IMR-90 (cell line): ENCODE measurements around the gene RAB11FIP4. TPM values are rescaled to one million over a fixed set of nuclear protein-coding genes. Genes with fewer than 3 reads are reported as not detected.

Experiments
- ATAC-seq: fragments of 200-7000 bp; cut with Tn5 transposase; 2 replicates; pipeline ENCODE4 v1.9.1; 2020; ENCODE audit warnings: low read depth, mild to moderate bottlenecking, moderate library complexity
- BruUV-seq: library from RNA; stranded (reverse); fragments of 400-500 nt; replicated peaks from 2 replicates; lab custom pipeline; 2021; lab: Mats Ljungman, UMichigan
- CTCF ChIA-PET: fragments of 300-600 bp; formaldehyde crosslinking; extraction: SDS; loops from one replicate; lab custom pipeline; 2021; ENCODE audit warnings: antibody characterized with exemption; lab: Yijun Ruan, JAX
- POLR2A ChIA-PET: fragments of 300-600 bp; sonication (Branson Sonifier 250); formaldehyde crosslinking; loops from one replicate; lab custom pipeline; 2022; ENCODE audit warnings: antibody characterized with exemption; ENCODE audit not compliant: unreplicated experiment; lab: Charles Lee
- DNase-seq: peaks from one replicate; pipeline ENCODE4 v3.0.0; 2013
- H2AFZ ChIP-seq: replicated peaks from 2 replicates; pipeline ENCODE3; 2013; ENCODE audit warnings: low read length, mild to moderate bottlenecking; ENCODE audit not compliant: poor library complexity
- H2AK5ac ChIP-seq: 2 replicates; pipeline ENCODE4 v1.6.1; 2013; ENCODE audit warnings: low read depth, low read length, inconsistent platforms
- H2AK9ac ChIP-seq: replicated peaks from 2 replicates; pipeline ENCODE3; 2013; ENCODE audit warnings: mild to moderate bottlenecking, low read depth, low read length, moderate library complexity; ENCODE audit not compliant: poor library complexity
- H2BK120ac ChIP-seq: 2 replicates; pipeline ENCODE4 v1.6.1; 2013; ENCODE audit warnings: low read depth, low read length, inconsistent platforms
- H2BK15ac ChIP-seq: 3 replicates; pipeline ENCODE4 v1.6.1; 2013; ENCODE audit warnings: low read depth, low read length, inconsistent platforms
- H2BK20ac ChIP-seq: 2 replicates; pipeline ENCODE4 v1.6.1; 2013; ENCODE audit warnings: low read depth, mild to moderate bottlenecking, inconsistent platforms, low read length, moderate library complexity
- H2BK5ac ChIP-seq: 2 replicates; pipeline ENCODE4 v1.6.1; 2013; ENCODE audit warnings: mild to moderate bottlenecking, low read depth, low read length, inconsistent platforms; ENCODE audit not compliant: poor library complexity, severe bottlenecking
- H3K14ac ChIP-seq: replicated peaks from 2 replicates; pipeline ENCODE4 v1.6.1; 2013; ENCODE audit warnings: low read depth, low read length, inconsistent platforms
- H3K18ac ChIP-seq: 2 replicates; pipeline ENCODE4 v1.6.1; 2013; ENCODE audit warnings: low read depth, low read length, control low read depth
- H3K23ac ChIP-seq: 2 replicates; pipeline ENCODE4 v1.6.1; 2013; ENCODE audit warnings: low read depth, low read length, inconsistent platforms
- H3K27ac ChIP-seq: 2 replicates; pipeline ENCODE4 v1.5.1; 2013; ENCODE audit warnings: mild to moderate bottlenecking, control low read depth, low read length; ENCODE audit not compliant: insufficient read depth
- H3K27me3 ChIP-seq: 2 replicates; pipeline ENCODE4 v1.6.1; 2013; ENCODE audit warnings: low read length; ENCODE audit not compliant: control insufficient read depth, insufficient read depth
- H3K36me3 ChIP-seq: 2 replicates; pipeline ENCODE4 v1.6.1; 2013; ENCODE audit warnings: low read length, mixed read lengths; ENCODE audit not compliant: control insufficient read depth, insufficient read depth
- H3K4ac ChIP-seq: 2 replicates; pipeline ENCODE4 v1.6.1; 2013; ENCODE audit warnings: low read depth, low read length, inconsistent platforms
- H3K4me1 ChIP-seq: 2 replicates; pipeline ENCODE4 v1.6.1; 2013; ENCODE audit warnings: low read length, mixed read lengths; ENCODE audit not compliant: control insufficient read depth, insufficient read depth
- H3K4me2 ChIP-seq: 2 replicates; pipeline ENCODE4 v1.6.1; 2013; ENCODE audit warnings: low read depth, mild to moderate bottlenecking, control low read depth, low read length, moderate library complexity
- H3K4me3 ChIP-seq: 2 replicates; pipeline ENCODE4 v1.5.1; 2013; ENCODE audit warnings: low read depth, mild to moderate bottlenecking, control low read depth, low read length, moderate library complexity; ENCODE audit not compliant: insufficient read depth
- H3K56ac ChIP-seq: 2 replicates; pipeline ENCODE4 v1.6.1; 2013; ENCODE audit warnings: low read length, inconsistent platforms; ENCODE audit not compliant: insufficient read depth; ENCODE audit errors: extremely low read depth
- H3K79me1 ChIP-seq, 2 experiments: 2 replicates each; pipeline ENCODE4 v1.6.1; 2013; ENCODE audit warnings: low read length in 2 of 2, inconsistent platforms in 1 of 2, low read depth in 1 of 2
- H3K9ac ChIP-seq: 2 replicates; pipeline ENCODE4 v1.6.1; 2013; ENCODE audit warnings: low read depth, low read length, control low read depth
- H3K9me1 ChIP-seq: 2 replicates; pipeline ENCODE4 v1.6.1; 2013; ENCODE audit warnings: low read length, inconsistent platforms; ENCODE audit not compliant: insufficient read depth
- H3K9me3 ChIP-seq: 2 replicates; pipeline ENCODE4 v1.6.1; 2013; ENCODE audit warnings: low read length; ENCODE audit not compliant: control insufficient read depth, insufficient read depth
- H4K20me1 ChIP-seq: 2 replicates; pipeline ENCODE4 v1.6.1; 2013; ENCODE audit warnings: low read length, inconsistent platforms; ENCODE audit not compliant: insufficient read depth
- H4K5ac ChIP-seq: 2 replicates; pipeline ENCODE4 v1.6.1; 2013; ENCODE audit warnings: mild to moderate bottlenecking, low read depth, low read length, control low read depth
- H4K8ac ChIP-seq, 2 experiments: 2 replicates each; pipeline ENCODE4 v1.6.1; 2013; ENCODE audit warnings: low read depth in 2 of 2, low read length in 2 of 2, control low read depth in 1 of 2, inconsistent platforms in 1 of 2
- H4K91ac ChIP-seq: 2 replicates; pipeline ENCODE4 v1.6.1; 2013; ENCODE audit warnings: low read depth, low read length, inconsistent platforms; ENCODE audit not compliant: insufficient read depth
- CTCF ChIP-seq: conservative IDR thresholded peaks from 2 replicates; pipeline ENCODE4 v1.5.1; 2012; ENCODE audit warnings: mild to moderate bottlenecking, low read depth, low read length, improper control_type of control experiment
- MAZ ChIP-seq: IDR thresholded peaks from 2 replicates; pipeline ENCODE4 v1.6.1; 2012; ENCODE audit warnings: low read depth, mild to moderate bottlenecking, low read length, improper control_type of control experiment, moderate library complexity, borderline replicate concordance
- MXI1 ChIP-seq: IDR thresholded peaks from 2 replicates; pipeline ENCODE4 v1.6.1; 2012; ENCODE audit warnings: low read depth, mild to moderate bottlenecking, low read length, moderate library complexity, borderline replicate concordance
- POLR2A ChIP-seq: IDR thresholded peaks from 2 replicates; pipeline ENCODE4 v1.6.1; 2012; ENCODE audit warnings: mild to moderate bottlenecking, low read depth, low read length
- RAD21 ChIP-seq: IDR thresholded peaks from 2 replicates; pipeline ENCODE4 v1.6.1; 2012; ENCODE audit warnings: low read length, improper control_type of control experiment
- RCOR1 ChIP-seq: IDR thresholded peaks from 2 replicates; pipeline ENCODE4 v1.6.1; 2012; ENCODE audit warnings: mild to moderate bottlenecking, low read length, improper control_type of control experiment; ENCODE audit not compliant: insufficient replicate concordance
- WGBS, 2 experiments: methylation state at CpG; one replicate each; pipeline versions ENCODE4 v1.1.5 to v1.1.7; 2013; ENCODE audit warnings: missing lambda C conversion rate in 2 of 2; ENCODE audit not compliant: insufficient read length in 1 of 2; ENCODE audit errors: extremely low coverage in 2 of 2; 5-methylcytosine and 5-hydroxymethylcytosine counted together
- dilution Hi-C: fragments of 300-500 bp; cut with HindIII; formaldehyde crosslinking; loops from one replicate; pipeline ENCODE4 v1.14.3; 2018; ENCODE audit warnings: low sequenced_read_pairs; ENCODE audit not compliant: unreplicated experiment
- in situ Hi-C: fragments of 300-500 bp; cut with MboI; formaldehyde crosslinking; loops from 3 replicates; pipeline ENCODE4 v1.14.3; 2019; ENCODE audit warnings: low sequenced_read_pairs, inconsistent platforms, mixed read lengths
- intact Hi-C: fragments of 100-400 bp; cut with micrococcal nuclease; formaldehyde crosslinking; loops from 2 replicates; pipeline ENCODE4 v1.10.0; 2022
- polyA plus RNA-seq, 3 experiments: library from polyadenylated mRNA; depleted of rRNA; stranded (reverse); fragments of >200 nt; gene quantifications; 2 replicates each; pipeline ENCODE4 v1.2.3, GENCODE V29; 2012; ENCODE audit warnings: low replicate concordance in 1 of 3
- total RNA-seq: library from RNA; depleted of rRNA; stranded (reverse); fragments of >200 nt; gene quantifications from 2 replicates; pipeline ENCODE4 v1.2.3, GENCODE V29; 2012

RAB11FIP4 gene
- total and polyA plus RNA-seq, 2 of the 4 experiments (the other 2 are of a cell fraction): 0.68 to 1.1 TPM

GRCh38 chr17:31422443-31422842, 31.0 kb downstream of the RAB11FIP4 start:
- no CpG with 5 or more reads among the region's 3 CpGs for WGBS, 2 experiments
- CTCF ChIA-PET: interaction anchor here (1.0 kb wide), 1 partner anchor 421 kb away, joined by 3 read pairs; no protein-coding TSS in a partner anchor

More at GRCh38 chr17:31422443-31422842, 31.0 kb downstream of the RAB11FIP4 start:
- Histone ChIP-seq H3K23ac (no peak overlapping the region), H3K79me1 (no peaks in the 10 kb centered on the region), H4K91ac (no peak overlapping the region), H3K4me1 (no peaks in the 10 kb centered on the region; the same call in 1 of the 2 replicates), H4K5ac (no peak overlapping the region), H2BK20ac (no peak overlapping the region), H2AK5ac (no peak overlapping the region), H3K4me2 (no peak overlapping the region), H4K8ac (no peak overlapping the region), H3K4ac (no peak overlapping the region), H3K9ac (no peak overlapping the region), H2AK9ac (no peak overlapping the region), H3K9me1 (no peaks in the 10 kb centered on the region), H2AFZ (no peak overlapping the region), H2BK5ac (no peak overlapping the region), H3K56ac (no peak overlapping the region), H3K4me3 (no peak overlapping the region), H3K27ac (no peak overlapping the region), H3K18ac (no peak overlapping the region), H2BK15ac (no peak overlapping the region), H3K36me3 (no peaks in the 10 kb centered on the region), H3K9me3 (peaks cover 2% of the 10 kb centered on the region; the same call in 1 of the 2 replicates), H3K14ac (no peak overlapping the region), H4K20me1 (no peaks in the 10 kb centered on the region), H2BK120ac (no peak overlapping the region), H3K27me3 (peaks cover 19% of the 10 kb centered on the region)
- BruUV-seq: no TSS peak
- POLR2A ChIA-PET: no interaction called here
- no peak for TF ChIP-seq RCOR1
- TF ChIP-seq CTCF: no peak
- no peak for TF ChIP-seq MXI1
- no peak for TF ChIP-seq MAZ
- no peak for TF ChIP-seq POLR2A
- no peak for TF ChIP-seq RAD21
- in situ Hi-C loops: no loop called here
- dilution Hi-C loops: no loop called here
- intact Hi-C loops: no loop called here
- DNase-seq (no peak), ATAC-seq (no peak)
